Measurements from ENCODE around the gene RCAN1. TPM values are rescaled to one million over a fixed set of nuclear protein-coding genes. Genes with fewer than 3 reads are reported as not detected.

The RCAN1 gene
- total RNA-seq, result 98.2 and 113 TPM in 2 replicates
- polyA plus RNA-seq, result 79.4 and 98.9 TPM in 2 replicates

GRCh38 chr21:34614628-34615486 is at the start of gene RCAN1:
Gene RCAN1 (minus strand): TSS chr21:34615113. CDS start chr21:34615011, 102 bp downstream.
- Histone ChIP-seq H3K79me2 (peaks cover 24% of the 10 kb centered on the region), H3K4me1 (ENCODE audit: insufficient read depth) (peaks cover 5% of the 10 kb centered on the region), H3K9me3 (ENCODE audit: low read depth) (no peaks in the 10 kb centered on the region), H2AFZ (peak within 1 kb of the TSS; percentile 47), H3K27ac (peak within 1 kb of the TSS; percentile 54), H4K20me1 (ENCODE audit: insufficient read depth, poor library complexity, severe bottlenecking) (no peaks in the 10 kb centered on the region), H3K9me2 (replicated peaks; ENCODE audit: insufficient read depth) (no peaks in the 10 kb centered on the region), H3K4me2 (peak within 1 kb of the TSS; percentile 94), H3K27me3 (no peaks in the 10 kb centered on the region), H3K4me3 (peak within 1 kb of the TSS; percentile 69), H3K36me3 (replicated peaks; ENCODE audit: insufficient read depth, low read depth) (no peaks in the 10 kb centered on the region)
- under 1% methylated on average over 17 of the region's 121 CpGs for WGBS (ENCODE audit: low lambda C conversion rate, missing lambda C conversion rate)
- peak; percentile 96 for DNase-seq (ENCODE audit: low spot score)
- TF ChIP-seq CTCF (IDR thresholded peaks at IDR 0.05; ENCODE audit: poor library complexity), result no peak
- no peak for TF ChIP-seq EZH2phosphoT487 (IDR thresholded peaks at IDR 0.05; ENCODE audit: low read depth, severe bottlenecking, unreplicated experiment)
- TF ChIP-seq EZH2 (IDR thresholded peaks at IDR 0.05; ENCODE audit: borderline replicate concordance), result no peak

GRCh38 chr21:34661848-34662247 is 46.9 kb upstream of the RCAN1 start:
- Histone ChIP-seq H3K27ac (no peak overlapping the region), H3K36me3 (replicated peaks; ENCODE audit: insufficient read depth, low read depth) (no peaks in the 10 kb centered on the region), H3K4me1 (ENCODE audit: insufficient read depth) (no peaks in the 10 kb centered on the region), H4K20me1 (ENCODE audit: insufficient read depth, poor library complexity, severe bottlenecking) (no peaks in the 10 kb centered on the region), H3K4me3 (no peak overlapping the region), H3K9me2 (replicated peaks; ENCODE audit: insufficient read depth) (no peaks in the 10 kb centered on the region), H2AFZ (no peak overlapping the region), H3K4me2 (no peak overlapping the region), H3K27me3 (no peaks in the 10 kb centered on the region), H3K9me3 (ENCODE audit: low read depth) (no peaks in the 10 kb centered on the region), H3K79me2 (no peaks in the 10 kb centered on the region)
- TF ChIP-seq CTCF (IDR thresholded peaks at IDR 0.05; ENCODE audit: poor library complexity) (no peak), EZH2 (IDR thresholded peaks at IDR 0.05; ENCODE audit: borderline replicate concordance) (no peak), EZH2phosphoT487 (IDR thresholded peaks at IDR 0.05; ENCODE audit: low read depth, severe bottlenecking, unreplicated experiment) (no peak)
- no peak for DNase-seq (ENCODE audit: low spot score)

DNA sequence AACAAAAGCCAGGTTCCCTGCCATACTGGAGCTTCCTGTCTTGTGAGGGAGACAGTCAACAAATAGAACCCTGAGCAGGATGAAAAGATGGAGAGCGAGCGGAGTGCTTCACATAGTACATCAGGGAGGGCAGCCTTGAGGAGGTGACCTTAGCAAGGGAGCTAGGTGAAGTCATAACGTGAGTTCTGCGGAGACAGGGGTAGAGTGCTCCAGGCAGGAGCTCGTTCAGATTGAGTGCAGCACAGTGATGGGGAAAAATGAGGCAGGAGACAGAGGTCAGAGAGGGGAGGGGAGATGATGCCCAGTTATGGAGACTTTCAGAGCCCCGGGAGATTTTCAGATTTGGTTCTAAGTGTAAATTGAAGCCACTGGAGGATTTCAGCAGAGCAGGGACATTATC is 38.6 kb upstream of the RCAN1 start:
- H3K79me2 ChIP-seq, result no peaks in the 10 kb centered on the region
- H3K4me1 ChIP-seq (ENCODE audit: insufficient read depth), result no peaks in the 10 kb centered on the region
- H3K9me2 ChIP-seq (replicated peaks; ENCODE audit: insufficient read depth), result no peaks in the 10 kb centered on the region
- TF ChIP-seq EZH2 (IDR thresholded peaks at IDR 0.05; ENCODE audit: borderline replicate concordance) (no peak), CTCF (IDR thresholded peaks at IDR 0.05; ENCODE audit: poor library complexity) (no peak), EZH2phosphoT487 (IDR thresholded peaks at IDR 0.05; ENCODE audit: low read depth, severe bottlenecking, unreplicated experiment) (no peak)
- WGBS (ENCODE audit: low lambda C conversion rate, missing lambda C conversion rate), result 90% methylated on average over 6 of the region's 6 CpGs
- no peak overlapping the region for H3K4me3 ChIP-seq
- no peaks in the 10 kb centered on the region for H3K36me3 ChIP-seq (replicated peaks; ENCODE audit: insufficient read depth, low read depth)
- no peak overlapping the region for H3K27ac ChIP-seq
- H4K20me1 ChIP-seq (ENCODE audit: insufficient read depth, poor library complexity, severe bottlenecking), result no peaks in the 10 kb centered on the region
- DNase-seq (ENCODE audit: low spot score), result no peak
- no peaks in the 10 kb centered on the region for H3K9me3 ChIP-seq (ENCODE audit: low read depth)
- H2AFZ ChIP-seq, result no peak overlapping the region
- H3K27me3 ChIP-seq, result no peaks in the 10 kb centered on the region
- no peak overlapping the region for H3K4me2 ChIP-seq
